H1 (cell line): ENCODE data around the gene GAS6. TPM values are rescaled to one million over a fixed set of nuclear protein-coding genes. Genes with fewer than 3 reads are reported as not detected.

Source experiments
- CEBPB ChIP-seq: IDR thresholded peaks from 2 replicates; pipeline ENCODE4 v1.6.1; 2012; ENCODE audit warnings: low read depth, low read length
- CREB1 ChIP-seq: IDR thresholded peaks from 2 replicates; pipeline ENCODE4 v1.6.1; 2012; ENCODE audit warnings: inconsistent platforms
- EGR1 ChIP-seq: IDR thresholded peaks from 2 replicates; pipeline ENCODE4 v1.6.1; 2011; ENCODE audit warnings: low read depth, low read length, borderline replicate concordance
- EP300 ChIP-seq, 2 experiments: IDR thresholded peaks; 1 replicate in 1 of 2; 2 replicates in 1 of 2; pipeline ENCODE4 v1.6.1; 2011 to 2012; ENCODE audit warnings: low read depth in 2 of 2, low read length in 2 of 2, mild to moderate bottlenecking in 2 of 2, borderline replicate concordance in 1 of 2, inconsistent platforms in 1 of 2, moderate library complexity in 1 of 2
- FOSL1 ChIP-seq: IDR thresholded peaks from 2 replicates; pipeline ENCODE4 v1.6.1; 2011; ENCODE audit warnings: mild to moderate bottlenecking, low read depth, low read length, moderate library complexity; ENCODE audit not compliant: insufficient read depth
- JUN ChIP-seq: IDR thresholded peaks from 2 replicates; pipeline ENCODE4 v1.6.1; 2011; ENCODE audit warnings: low read depth, mild to moderate bottlenecking, improper control_type of control experiment, low read length
- KDM1A ChIP-seq: fragments of 200-600, 300-600 bp; sonication (generic); IDR thresholded peaks from 2 replicates; pipeline ENCODE4 v1.7.1; 2016; ENCODE audit warnings: mild to moderate bottlenecking, low read length, borderline replicate concordance
- POU5F1 ChIP-seq: IDR thresholded peaks from 2 replicates; pipeline ENCODE4 v1.6.1; 2011; ENCODE audit warnings: low read depth, mild to moderate bottlenecking, low read length, moderate library complexity
- RBBP5 ChIP-seq: IDR thresholded peaks from 2 replicates; pipeline ENCODE4 v1.7.1; 2012; ENCODE audit warnings: low read depth, mild to moderate bottlenecking, inconsistent platforms, low read length, moderate library complexity, borderline replicate concordance
- SP4 ChIP-seq: IDR thresholded peaks from 2 replicates; pipeline ENCODE4 v1.6.1; 2012; ENCODE audit warnings: low read length, inconsistent platforms
- polyA plus RNA-seq, 7 experiments: library from polyadenylated mRNA; depleted of rRNA in 3 of 7; stranded (reverse) in 5 of 7; unstranded in 2 of 7; fragments of >200 nt in 5 of 7; fragments of 200-250 nt in 2 of 7; gene quantifications; 1 replicate in 5 of 7; 2 replicates in 1 of 7; 4 replicates in 1 of 7; pipeline versions ENCODE4 v1.2.1 to v1.2.3, GENCODE V29; 2011 to 2013; ENCODE audit warnings: missing spikeins in 2 of 7, mixed read lengths in 2 of 7
- total RNA-seq: library from RNA; stranded (reverse); fragmentation: NEBNext Ultra II Directional; extraction: Animal tissue kit (Norgen Biotek cat#: 25700); gene quantifications from 2 replicates; pipeline ENCODE4 v1.2.1, GENCODE V29; 2021
- TF ChIP-seq, protein P1 (sequence below): fragments of 300-600 bp; sonication (generic); IDR thresholded peaks from 2 replicates; pipeline ENCODE4 v1.7.1; 2012; ENCODE audit warnings: low read length, moderate library complexity, mild to moderate bottlenecking, inconsistent platforms; ENCODE audit not compliant: insufficient replicate concordance

The GAS6 gene
- total and polyA plus RNA-seq, 2 of the 8 experiments (the other 6 are each of a cell fraction or from before 2014, with no cell fraction given): 18.6 to 31.0 TPM

DNA sequence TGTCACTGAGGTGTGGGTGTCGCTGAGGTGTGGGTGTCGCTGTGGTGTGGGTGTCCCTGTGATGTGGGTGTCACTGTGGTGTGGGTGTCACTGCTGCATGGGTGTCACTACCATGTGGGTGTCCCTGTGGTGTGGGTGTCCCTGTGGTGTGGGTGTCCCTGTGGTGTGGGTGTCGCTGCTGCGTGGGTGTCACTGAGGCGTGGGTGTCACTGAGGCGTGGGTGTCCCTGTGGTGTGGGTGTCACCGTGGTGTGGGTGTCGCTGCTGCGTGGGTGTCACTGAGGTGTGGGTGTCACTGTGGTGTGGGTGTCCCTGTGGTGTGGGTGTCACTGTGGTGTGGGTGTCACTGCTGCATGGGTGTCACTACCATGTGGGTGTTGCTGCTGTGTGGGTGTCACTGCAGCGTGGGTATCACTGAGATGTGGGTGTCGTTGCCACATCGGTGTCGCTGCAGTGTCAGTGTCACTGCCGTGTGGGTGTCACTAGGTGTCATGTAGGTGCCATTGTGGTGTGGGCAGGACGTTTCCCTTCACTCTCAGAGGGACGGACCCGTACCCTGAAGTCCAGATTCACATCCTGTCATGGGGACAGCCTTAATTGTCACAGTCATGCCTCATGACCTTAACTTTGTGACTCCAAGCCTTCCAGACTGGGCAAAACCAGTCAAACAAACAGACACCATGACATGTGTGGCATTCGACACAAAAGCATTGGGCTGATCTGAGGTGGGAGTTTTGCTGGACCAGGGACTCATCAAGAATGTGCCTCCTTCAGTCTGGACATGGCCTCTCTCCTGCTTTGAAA is 12.7 kb upstream of the GAS6 start (continued):
- TF ChIP-seq, protein P1, sequence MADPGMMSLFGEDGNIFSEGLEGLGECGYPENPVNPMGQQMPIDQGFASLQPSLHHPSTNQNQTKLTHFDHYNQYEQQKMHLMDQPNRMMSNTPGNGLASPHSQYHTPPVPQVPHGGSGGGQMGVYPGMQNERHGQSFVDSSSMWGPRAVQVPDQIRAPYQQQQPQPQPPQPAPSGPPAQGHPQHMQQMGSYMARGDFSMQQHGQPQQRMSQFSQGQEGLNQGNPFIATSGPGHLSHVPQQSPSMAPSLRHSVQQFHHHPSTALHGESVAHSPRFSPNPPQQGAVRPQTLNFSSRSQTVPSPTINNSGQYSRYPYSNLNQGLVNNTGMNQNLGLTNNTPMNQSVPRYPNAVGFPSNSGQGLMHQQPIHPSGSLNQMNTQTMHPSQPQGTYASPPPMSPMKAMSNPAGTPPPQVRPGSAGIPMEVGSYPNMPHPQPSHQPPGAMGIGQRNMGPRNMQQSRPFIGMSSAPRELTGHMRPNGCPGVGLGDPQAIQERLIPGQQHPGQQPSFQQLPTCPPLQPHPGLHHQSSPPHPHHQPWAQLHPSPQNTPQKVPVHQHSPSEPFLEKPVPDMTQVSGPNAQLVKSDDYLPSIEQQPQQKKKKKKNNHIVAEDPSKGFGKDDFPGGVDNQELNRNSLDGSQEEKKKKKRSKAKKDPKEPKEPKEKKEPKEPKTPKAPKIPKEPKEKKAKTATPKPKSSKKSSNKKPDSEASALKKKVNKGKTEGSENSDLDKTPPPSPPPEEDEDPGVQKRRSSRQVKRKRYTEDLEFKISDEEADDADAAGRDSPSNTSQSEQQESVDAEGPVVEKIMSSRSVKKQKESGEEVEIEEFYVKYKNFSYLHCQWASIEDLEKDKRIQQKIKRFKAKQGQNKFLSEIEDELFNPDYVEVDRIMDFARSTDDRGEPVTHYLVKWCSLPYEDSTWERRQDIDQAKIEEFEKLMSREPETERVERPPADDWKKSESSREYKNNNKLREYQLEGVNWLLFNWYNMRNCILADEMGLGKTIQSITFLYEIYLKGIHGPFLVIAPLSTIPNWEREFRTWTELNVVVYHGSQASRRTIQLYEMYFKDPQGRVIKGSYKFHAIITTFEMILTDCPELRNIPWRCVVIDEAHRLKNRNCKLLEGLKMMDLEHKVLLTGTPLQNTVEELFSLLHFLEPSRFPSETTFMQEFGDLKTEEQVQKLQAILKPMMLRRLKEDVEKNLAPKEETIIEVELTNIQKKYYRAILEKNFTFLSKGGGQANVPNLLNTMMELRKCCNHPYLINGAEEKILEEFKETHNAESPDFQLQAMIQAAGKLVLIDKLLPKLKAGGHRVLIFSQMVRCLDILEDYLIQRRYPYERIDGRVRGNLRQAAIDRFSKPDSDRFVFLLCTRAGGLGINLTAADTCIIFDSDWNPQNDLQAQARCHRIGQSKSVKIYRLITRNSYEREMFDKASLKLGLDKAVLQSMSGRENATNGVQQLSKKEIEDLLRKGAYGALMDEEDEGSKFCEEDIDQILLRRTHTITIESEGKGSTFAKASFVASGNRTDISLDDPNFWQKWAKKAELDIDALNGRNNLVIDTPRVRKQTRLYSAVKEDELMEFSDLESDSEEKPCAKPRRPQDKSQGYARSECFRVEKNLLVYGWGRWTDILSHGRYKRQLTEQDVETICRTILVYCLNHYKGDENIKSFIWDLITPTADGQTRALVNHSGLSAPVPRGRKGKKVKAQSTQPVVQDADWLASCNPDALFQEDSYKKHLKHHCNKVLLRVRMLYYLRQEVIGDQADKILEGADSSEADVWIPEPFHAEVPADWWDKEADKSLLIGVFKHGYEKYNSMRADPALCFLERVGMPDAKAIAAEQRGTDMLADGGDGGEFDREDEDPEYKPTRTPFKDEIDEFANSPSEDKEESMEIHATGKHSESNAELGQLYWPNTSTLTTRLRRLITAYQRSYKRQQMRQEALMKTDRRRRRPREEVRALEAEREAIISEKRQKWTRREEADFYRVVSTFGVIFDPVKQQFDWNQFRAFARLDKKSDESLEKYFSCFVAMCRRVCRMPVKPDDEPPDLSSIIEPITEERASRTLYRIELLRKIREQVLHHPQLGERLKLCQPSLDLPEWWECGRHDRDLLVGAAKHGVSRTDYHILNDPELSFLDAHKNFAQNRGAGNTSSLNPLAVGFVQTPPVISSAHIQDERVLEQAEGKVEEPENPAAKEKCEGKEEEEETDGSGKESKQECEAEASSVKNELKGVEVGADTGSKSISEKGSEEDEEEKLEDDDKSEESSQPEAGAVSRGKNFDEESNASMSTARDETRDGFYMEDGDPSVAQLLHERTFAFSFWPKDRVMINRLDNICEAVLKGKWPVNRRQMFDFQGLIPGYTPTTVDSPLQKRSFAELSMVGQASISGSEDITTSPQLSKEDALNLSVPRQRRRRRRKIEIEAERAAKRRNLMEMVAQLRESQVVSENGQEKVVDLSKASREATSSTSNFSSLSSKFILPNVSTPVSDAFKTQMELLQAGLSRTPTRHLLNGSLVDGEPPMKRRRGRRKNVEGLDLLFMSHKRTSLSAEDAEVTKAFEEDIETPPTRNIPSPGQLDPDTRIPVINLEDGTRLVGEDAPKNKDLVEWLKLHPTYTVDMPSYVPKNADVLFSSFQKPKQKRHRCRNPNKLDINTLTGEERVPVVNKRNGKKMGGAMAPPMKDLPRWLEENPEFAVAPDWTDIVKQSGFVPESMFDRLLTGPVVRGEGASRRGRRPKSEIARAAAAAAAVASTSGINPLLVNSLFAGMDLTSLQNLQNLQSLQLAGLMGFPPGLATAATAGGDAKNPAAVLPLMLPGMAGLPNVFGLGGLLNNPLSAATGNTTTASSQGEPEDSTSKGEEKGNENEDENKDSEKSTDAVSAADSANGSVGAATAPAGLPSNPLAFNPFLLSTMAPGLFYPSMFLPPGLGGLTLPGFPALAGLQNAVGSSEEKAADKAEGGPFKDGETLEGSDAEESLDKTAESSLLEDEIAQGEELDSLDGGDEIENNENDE: no peak
- no peak for TF ChIP-seq POU5F1
- TF ChIP-seq FOSL1: no peak
- no peak for TF ChIP-seq CREB1
- TF ChIP-seq KDM1A: no peak
- no peak for TF ChIP-seq JUN
- no peak for TF ChIP-seq EP300 (IDR thresholded peaks at IDR 0.05; ENCODE audit: borderline replicate concordance in 1 of 2, low read depth in 2 of 2, low read length in 2 of 2)
- TF ChIP-seq RBBP5: no peak
- no peak for TF ChIP-seq CEBPB
- TF ChIP-seq EGR1: no peak
- no peak for TF ChIP-seq SP4
